GM18909 (cell line): ENCODE measurements around the gene CCNY.
"Not testable (repeated sequence)": the region's sequence is repeated elsewhere in the genome, so short reads cannot be mapped to it uniquely, and the experiment has no call there.

Experiments
- ATAC-seq: cut with Tn5 transposase; IDR thresholded peaks from one replicate; pipeline ENCODE4 v1.9.1; 2021; ENCODE audit warnings: mild to moderate bottlenecking; ENCODE audit not compliant: unreplicated experiment, poor library complexity

CCNY gene

DNA sequence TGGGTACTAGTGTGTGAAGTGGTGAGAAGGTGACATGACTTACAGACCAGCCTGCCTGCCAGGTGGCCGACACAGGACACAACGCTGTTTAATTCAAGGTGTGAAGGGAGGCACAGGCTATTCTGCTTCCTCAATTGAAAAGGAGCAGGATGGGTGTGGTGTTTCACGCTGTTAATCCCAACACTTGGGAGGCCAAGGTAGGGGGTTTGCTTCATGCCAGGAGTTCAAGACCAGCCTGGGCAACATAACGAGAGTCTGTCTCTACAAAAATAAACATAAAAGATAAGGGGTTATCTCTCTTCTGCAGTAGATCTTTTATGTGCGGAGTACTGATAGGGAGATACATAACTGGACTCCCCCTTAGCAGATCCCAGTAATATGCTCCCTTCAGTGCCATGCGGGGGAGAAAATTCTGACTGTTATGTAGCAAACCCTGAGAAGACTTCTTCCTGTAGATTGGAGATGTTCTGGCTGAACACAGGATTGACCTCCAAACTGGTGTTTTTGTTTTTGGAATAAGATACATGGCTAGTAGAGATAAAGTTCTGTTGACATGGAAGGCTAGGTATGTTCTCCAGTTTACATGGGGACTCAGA is 63.2 kb downstream of the CCNY start:
- no peak for ATAC-seq

DNA sequence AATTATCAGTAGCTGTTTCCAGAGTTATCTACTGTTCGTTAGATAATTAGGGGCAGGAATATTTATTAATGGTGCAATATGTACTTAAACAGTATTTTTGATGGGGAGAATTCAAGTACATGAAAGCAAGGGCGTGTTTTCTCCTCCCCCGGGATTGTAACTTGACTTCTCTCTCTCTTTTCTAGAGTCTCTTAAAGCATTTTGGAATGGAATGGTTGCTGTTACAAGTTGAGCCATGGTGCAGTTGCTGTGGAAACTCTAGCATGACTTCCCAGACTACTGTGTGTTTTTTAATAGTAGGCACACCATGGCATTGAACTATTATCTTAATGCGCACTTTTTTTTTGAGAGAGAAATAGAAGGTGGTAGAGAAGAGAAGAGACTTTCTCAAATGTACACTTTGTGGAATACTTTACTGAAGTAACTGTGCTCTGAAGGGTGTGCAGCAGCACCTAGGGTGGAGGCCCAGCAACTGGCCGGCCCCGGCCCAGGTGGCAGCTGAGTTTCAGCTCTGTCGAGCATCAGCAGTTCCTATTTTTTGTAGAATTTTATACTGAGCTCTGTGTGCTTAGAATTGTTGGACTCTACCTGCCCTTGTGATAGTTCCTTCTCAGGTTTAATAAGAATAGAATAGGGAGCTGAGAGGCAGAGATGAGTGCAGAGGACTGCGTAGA is 64.4 kb downstream of the CCNY start:
- no peak for ATAC-seq

DNA sequence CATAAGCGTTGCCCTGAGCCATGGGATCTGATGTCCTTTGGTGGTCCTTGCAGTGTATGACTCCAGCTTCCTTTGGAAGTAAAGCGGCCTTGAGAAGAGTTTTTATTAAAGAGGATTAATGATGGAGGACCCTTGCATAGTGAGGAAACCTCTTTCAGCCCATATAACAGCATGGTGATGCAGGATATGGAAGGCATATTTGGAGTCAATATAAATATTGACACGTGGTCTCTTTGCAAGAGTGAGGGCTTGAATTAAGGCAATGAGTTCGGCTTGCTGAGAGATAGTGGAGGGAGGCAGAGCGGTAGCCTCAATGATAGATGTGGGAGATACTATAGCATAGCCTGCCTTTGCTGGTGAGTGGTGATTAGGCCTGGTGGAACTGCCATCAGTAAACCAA is 67.2 kb downstream of the CCNY start:
- ATAC-seq, result not testable (repeated sequence)

DNA sequence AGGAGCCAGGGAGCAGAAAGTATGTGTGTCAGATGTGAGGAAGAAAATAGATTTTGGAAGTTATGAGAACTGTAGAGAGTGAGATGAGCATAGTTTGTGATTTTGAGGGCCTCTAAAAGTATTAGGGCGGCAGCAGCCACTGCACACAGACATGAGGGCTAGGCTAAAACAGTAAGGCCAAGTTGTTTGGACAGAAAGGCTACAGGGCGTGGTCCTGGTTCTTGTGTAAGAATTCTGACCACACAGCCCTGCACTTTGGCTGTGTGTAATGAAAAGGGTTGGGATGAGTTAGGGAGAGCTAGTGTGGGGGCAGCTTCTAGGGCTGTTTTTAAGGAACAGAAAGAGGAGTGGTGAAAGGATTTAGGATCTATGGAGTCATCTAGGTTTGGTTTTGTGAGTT is 67.8 kb downstream of the CCNY start:
- not testable (repeated sequence) for ATAC-seq

DNA sequence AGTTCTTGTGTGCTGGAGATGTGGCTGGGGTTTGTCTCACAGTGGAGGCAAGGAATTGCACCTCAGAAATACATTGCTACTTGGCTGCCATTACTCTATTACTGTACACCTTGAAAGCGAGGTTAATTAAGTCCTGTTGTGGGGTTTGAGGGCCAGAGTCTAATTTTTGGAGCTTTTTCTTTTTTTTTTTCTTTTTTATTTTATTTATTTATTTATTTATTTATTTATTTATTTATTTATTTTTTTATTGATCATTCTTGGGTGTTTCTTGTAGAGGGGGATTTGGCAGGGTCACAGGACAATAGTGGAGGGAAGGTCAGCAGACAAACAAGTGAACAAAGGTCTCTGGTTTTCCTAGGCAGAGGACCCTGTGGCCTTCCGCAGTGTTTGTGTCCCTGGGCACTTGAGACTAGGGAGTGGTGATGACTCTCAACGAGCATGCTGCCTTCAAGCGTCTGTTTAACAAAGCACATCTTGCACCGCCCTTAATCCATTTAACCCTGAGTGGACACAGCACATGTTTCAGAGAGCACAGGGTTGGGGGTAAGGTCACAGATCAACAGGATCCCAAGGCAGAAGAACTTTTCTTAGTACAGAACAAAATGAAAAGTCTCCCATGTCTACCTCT is 69.8 kb downstream of the CCNY start:
- ATAC-seq, result not testable (repeated sequence)

DNA sequence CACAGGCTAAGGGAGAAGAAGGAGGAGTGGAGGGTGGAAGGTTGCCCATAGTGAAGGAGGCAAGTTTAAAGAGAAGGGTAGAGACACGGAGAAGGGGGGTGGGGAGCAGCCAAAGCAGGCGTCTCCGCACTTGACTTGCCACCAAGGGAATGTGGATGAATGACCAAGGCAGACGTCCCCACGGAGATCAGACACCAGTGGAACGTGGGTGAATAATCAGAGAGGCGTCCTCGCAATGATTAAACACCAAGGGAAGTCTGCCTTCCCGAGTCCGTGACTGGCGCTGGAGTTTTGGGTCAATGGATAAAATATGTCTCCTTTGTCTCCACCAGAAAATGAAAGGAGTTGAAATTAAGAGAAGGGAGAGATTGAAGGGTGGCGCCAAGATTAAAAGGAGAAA is 71.4 kb downstream of the CCNY start:
- ATAC-seq, result not testable (repeated sequence)

DNA sequence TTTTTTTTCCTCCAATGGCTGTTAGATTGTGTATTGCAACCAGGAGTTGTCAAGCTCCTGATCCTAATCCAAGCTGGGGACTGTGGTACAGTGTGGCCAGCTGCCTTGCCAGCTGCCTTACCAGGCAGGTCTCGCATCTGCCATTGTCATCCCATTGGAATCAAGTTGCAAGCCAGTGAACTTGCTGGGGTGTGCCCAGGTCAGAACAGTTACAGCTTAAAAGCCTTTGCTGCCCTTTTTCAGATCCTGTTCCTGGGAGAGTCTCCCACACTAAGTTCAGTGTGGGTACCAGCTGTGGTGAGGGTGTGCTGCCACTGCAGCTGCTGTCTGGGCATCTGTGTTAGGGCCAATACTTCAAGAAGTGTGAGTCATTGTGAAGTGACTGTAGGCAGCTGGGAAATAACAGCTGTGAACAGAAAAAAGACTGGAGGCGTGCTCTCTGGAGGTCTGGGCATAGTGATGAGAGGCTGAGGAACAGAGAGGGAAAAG is 72.8 kb downstream of the CCNY start:
- ATAC-seq, result peak; percentile 59

DNA sequence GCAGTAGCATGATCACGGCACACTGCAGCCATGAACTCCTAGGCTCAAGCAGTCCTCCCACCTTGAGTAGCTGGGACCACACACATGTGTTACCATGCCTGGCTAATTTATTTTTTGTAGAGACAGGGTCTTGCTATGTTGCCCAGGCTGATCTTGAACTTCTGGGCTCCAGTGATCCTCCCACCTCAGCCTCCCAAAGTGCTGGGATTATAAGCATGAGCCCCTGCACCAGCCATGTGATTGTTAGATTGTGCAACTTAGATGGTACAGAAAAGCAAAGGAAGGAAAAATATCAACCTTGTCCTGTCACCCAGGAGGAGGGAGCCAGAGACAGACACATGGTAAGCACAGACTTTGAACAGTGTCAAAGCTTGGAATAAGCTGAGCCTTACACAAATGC is 73.5 kb downstream of the CCNY start:
- no peak for ATAC-seq

DNA sequence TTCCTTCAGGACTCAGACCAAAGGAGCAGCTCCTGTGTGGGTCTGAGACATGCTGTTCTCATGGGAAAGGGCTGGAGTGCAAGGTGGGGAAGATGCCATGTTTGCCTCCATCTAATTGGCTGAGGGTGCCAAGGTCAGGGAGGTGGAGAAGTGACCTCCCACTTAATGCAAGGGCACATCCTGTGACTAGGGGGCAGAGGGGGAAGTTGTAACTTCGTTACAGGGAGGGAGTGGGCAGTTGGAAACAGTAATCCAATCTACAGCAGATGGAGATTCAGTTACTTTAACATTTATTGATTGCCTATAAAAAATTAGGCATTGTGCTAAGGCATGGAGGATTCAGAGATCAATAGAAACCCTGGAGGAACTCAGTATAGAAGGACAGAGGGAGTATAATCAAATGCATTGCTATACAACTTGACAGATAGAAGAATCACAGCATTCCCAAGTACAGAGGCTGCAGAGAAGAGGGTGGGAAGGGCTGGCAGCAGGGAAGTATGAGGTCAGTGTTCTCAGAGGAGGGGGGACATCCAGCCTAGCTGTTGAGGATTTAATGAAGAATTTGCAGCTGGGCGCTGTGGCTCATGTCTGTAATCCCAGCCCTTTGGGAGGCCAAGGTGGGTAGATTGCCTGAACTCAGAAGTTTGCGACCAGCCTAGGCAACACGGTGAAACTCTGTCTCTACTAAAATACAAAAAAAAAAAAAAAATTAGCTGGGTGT is 75.9 kb downstream of the CCNY start:
- no peak for ATAC-seq

DNA sequence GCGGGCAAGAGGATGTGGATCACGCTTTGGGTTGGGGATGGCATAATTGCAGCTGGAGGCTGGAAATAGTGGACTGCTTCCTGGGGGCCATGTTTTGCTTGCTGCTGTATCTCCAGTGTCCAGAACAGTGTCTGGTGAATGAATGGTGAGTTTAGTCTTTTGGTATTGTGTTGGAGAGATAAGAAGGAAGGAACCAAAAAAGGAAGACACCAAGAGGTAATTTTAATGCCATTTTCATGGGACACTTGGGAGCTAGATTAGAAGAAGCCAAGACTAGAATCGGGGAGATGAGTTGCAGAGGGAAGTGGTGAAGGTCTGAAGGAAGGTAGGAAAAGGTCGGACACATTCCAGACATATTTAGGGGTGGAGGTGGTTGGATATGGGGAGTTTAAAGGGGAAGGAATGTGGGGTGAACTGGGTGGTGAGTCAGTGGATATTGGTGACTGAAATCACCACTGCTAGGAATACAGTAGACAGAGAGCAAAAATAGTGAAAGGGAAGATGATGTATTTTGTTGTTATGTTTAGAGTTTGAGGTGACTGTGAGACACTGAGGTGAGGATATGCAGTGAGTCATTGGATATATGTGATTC is 76.7 kb downstream of the CCNY start:
- no peak for ATAC-seq

DNA sequence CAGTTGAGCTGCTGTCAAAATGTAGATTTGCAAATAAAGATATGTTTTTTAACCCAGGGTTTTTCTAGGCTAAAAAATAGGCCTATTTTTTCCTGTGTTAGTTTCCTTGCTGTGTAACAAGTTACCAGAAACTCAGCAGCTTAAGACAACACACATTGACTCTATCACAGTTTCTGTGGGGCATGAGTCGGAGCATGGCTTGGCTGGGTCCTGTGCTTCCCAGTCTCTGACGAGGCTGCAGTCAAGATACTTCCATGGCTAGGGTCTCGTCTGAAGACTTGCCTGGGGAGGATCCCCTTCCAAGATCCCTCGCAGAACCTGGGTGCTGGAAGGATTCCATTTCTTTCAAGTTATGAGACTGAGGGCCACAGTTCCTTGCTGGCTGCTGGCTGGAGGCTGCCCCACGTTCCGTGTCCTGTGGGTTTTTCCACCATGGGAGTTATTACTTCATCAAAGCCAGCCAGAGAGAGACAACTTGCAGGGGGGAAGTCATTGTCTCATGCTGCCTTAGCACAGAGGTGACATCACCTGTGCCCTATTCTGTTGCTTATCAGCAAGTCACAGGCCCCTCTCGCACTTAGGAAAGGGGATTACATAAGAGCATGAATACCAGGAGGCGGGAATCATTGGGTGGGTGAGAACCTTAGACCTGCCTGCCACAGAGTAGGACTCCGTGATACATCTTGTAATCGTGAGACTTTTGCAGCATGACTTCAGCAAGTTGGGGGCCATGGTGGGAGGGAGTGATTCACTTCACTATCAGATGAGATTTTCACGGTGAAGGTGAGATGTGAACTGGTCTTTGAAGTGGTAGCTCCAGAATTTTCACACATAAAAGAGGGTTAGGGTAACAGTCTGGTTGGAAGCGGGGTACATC is 77.9 kb downstream of the CCNY start:
- ATAC-seq, result no peak

DNA sequence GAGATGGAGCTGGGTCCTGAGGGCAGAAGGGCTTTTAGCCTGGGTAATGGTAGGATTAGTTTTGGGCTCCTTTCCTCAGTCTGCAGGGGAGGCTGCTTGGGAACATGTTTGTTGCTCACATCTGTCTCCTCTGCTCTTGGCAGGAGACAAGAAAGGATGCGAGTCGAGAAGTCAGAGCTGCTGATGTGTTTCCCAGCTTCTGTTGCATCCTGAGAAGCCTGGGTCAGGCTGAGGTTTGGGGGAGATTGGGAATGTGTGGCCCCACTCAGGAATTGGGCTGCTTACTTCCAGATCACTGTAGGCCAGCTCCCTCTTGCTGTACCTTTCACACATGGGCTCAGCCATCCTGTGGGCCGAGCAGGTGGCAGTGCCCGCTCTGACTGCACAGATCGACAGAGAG is 79.2 kb downstream of the CCNY start:
- no peak for ATAC-seq

DNA sequence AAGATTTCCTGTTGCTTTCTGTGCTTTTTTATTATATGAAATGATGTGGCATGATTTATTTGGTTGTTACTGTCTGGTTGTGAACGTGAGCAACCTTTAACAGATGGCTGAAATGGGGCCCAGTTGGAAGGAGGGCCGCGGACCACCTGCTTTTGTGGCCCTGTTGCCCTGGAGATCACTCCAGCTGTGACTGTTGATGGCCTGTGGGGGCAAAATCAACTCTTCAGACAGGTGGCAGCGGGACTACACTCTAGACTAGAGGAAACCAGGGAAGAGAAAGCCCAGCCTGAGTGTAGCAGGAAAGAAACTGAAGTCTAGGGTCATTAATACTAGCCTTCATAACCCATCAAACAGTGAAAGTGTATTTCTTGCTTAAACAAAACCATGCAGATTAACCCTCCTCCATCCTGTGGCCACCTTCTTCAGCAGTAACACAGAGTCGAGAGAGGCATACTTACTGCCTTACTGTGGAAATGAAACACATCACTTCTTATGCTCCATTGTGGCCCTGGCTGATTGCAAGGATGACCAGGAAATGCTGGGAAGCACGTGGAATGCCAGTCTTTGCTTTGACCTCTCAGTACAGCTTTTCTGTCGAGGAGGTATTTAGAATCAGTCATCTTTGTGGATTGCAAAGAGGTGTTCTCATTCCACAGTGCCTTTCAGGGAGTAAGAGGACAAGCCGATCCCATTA is 80.5 kb downstream of the CCNY start:
- no peak for ATAC-seq

DNA sequence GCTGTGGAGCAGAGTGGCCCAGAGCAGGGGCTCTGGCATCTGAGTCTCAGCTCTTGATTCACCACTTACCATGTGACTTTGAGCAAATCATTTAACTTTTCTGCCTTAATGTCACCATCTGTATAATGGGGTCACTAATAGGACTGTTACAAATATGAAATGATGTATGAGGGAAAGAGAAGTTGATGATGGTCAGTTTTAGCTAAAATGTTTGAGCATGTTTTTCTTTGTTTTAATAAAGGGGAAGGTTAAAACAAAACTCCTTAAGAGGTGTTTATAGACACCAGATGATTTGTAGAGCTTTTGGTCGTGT is 81.0 kb downstream of the CCNY start:
- ATAC-seq, result no peak

DNA sequence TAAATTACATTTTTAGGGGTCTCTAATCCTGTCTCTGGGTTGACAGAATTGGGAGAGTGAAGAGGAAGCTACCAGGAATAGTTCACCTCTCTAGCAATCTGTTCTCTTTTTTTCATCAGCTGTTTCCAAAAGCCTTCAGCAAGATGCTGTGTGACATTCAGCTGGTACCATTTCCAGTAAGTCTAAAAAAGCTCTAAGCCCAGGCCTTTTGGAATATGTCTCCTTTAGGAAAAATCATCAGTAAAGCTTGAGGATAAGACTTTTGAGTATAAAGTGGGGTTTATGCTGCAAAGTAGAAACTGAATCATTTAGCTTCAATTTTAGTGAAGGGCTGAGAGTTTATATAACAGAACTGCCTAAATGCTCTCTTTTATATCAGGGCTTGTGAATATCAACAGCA is 81.5 kb downstream of the CCNY start:
- no peak for ATAC-seq

DNA sequence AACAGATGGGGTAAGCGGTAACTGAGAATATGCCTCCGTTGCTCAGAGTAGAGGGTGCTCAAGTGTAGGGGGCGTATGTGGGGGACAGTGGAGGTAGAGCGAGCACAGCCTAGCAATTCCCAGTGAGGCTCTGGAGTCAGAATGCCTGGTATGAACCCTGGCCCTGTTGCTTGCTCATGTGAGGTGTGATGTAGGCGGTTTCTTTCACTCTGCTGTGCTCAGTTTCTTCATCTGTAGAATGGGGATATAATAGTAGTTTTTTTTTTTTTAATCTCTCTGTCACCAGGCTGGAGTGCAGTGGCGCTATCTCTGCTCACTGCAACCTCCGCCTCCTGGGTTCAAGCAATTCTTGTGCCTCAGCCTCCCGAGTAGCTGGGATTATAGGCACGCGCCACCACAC is 82.3 kb downstream of the CCNY start:
- ATAC-seq, result not testable (repeated sequence)

DNA sequence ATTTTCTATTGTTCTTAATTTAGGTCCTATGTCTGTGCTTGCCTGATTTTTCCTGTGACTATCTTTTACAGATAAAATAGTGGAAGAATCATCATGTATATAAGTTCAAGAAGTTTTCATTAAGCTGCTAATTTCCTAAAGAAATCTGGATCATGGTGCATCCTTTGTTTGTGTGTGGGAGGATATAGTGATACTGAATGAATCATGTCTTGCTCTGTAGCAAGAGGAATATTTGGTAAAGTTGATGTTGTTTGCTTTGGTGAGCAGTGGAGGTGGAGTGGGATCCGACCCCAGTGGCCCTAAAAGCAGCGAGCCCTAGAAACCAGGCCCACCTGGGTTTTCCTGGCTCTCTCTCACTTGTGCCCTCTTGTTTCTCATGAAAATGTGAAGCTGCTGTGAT is 83.7 kb downstream of the CCNY start:
- no peak for ATAC-seq

DNA sequence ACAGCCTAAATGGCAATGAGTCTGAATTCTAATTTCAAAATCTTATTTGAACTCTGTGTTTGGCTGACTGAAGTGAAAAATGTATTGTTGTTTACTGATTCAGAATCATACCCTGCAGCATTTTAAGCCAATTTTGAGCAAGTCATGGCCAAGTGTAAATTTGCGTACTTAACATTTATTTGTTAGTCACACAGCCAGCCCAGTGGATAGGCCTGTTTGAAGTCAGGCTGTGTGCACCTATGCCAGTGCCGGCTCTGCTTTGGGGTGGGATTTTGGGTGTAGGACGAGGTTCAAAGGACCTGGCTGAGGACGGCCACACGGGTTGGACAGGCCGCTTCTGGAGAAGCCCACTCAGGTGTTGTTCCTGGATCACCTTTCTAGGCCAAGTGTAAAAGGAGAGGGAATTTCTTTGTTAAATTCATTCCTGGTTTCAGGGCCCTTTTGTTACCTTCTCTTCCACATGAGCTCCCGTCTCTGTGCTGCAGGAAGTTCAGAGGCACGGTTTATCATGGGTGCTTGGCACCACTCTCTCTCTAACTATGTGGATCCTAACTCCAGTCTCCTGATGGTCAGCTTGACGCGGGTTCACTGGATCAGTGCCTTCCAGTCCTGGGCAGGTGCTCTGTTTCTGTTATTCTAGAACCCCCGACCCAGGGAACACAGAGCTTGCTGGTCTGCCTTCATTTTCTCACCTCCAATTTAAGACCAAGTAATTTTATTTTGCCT is 84.7 kb downstream of the CCNY start:
- ATAC-seq, result no peak
